HG03354 (cell line): ENCODE results near the gene FAM193B.
"Not testable (repeated sequence)": the region's sequence is repeated elsewhere in the genome, so short reads cannot be mapped to it uniquely, and the experiment has no call there.

Experiments used
- ATAC-seq: cut with Tn5 transposase; IDR thresholded peaks from one replicate; pipeline ENCODE4 v1.9.1; 2021; ENCODE audit warnings: mild to moderate bottlenecking; ENCODE audit not compliant: unreplicated experiment, poor library complexity, severe bottlenecking

Gene FAM193B

GRCh38 chr5:177491983-177492746 lies 62.2 kb downstream of the FAM193B start:
- no peak for ATAC-seq

- ATAC-seq: no peak
These were observed 62.9 kb downstream of the FAM193B start for GRCh38 chr5:177491429-177491945.

- no peak for ATAC-seq
These were observed 63.4 kb downstream of the FAM193B start for GRCh38 chr5:177490992-177491391.

GRCh38 chr5:177490311-177490991 lies 63.9 kb downstream of the FAM193B start:
- ATAC-seq: no peak

- no peak for ATAC-seq
These were observed 65.1 kb downstream of the FAM193B start for GRCh38 chr5:177489119-177489716.

- ATAC-seq: no peak
These were observed 66.4 kb downstream of the FAM193B start for GRCh38 chr5:177487975-177488374.

GRCh38 chr5:177487144-177487543 lies 67.2 kb downstream of the FAM193B start:
- ATAC-seq: no peak

- no peak for ATAC-seq
These were observed 68.1 kb downstream of the FAM193B start for GRCh38 chr5:177486256-177486655.

- ATAC-seq: not testable (repeated sequence)
These were observed 68.6 kb downstream of the FAM193B start for GRCh38 chr5:177485753-177486152.

- no peak for ATAC-seq
These were observed 69.3 kb downstream of the FAM193B start for GRCh38 chr5:177484902-177485549.

GRCh38 chr5:177483994-177484901 lies 70.1 kb downstream of the FAM193B start:
- ATAC-seq: no peak

GRCh38 chr5:177483042-177483441 lies 71.3 kb downstream of the FAM193B start:
- no peak for ATAC-seq

- ATAC-seq: no peak
These were observed 72.0 kb downstream of the FAM193B start for GRCh38 chr5:177482359-177482795.

- no peak for ATAC-seq
These were observed 74.6 kb downstream of the FAM193B start for GRCh38 chr5:177479774-177480173.

GRCh38 chr5:177478711-177479646 lies 75.4 kb downstream of the FAM193B start:
- ATAC-seq: no peak

- ATAC-seq: no peak
These were observed 76.5 kb downstream of the FAM193B start for GRCh38 chr5:177477701-177478477.

GRCh38 chr5:177476531-177477233 lies 77.7 kb downstream of the FAM193B start:
- no peak for ATAC-seq
